HG03039 (cell line): ENCODE results near the gene VLDLR.

Experiments used
- ATAC-seq: cut with Tn5 transposase; IDR thresholded peaks from one replicate; pipeline ENCODE4 v1.9.1; 2021; ENCODE audit warnings: mild to moderate bottlenecking, moderate library complexity; ENCODE audit not compliant: unreplicated experiment

VLDLR gene

GRCh38 chr9:2620919-2621721 is 467 bp upstream of the VLDLR start:
- peak; percentile 44 for ATAC-seq

DNA sequence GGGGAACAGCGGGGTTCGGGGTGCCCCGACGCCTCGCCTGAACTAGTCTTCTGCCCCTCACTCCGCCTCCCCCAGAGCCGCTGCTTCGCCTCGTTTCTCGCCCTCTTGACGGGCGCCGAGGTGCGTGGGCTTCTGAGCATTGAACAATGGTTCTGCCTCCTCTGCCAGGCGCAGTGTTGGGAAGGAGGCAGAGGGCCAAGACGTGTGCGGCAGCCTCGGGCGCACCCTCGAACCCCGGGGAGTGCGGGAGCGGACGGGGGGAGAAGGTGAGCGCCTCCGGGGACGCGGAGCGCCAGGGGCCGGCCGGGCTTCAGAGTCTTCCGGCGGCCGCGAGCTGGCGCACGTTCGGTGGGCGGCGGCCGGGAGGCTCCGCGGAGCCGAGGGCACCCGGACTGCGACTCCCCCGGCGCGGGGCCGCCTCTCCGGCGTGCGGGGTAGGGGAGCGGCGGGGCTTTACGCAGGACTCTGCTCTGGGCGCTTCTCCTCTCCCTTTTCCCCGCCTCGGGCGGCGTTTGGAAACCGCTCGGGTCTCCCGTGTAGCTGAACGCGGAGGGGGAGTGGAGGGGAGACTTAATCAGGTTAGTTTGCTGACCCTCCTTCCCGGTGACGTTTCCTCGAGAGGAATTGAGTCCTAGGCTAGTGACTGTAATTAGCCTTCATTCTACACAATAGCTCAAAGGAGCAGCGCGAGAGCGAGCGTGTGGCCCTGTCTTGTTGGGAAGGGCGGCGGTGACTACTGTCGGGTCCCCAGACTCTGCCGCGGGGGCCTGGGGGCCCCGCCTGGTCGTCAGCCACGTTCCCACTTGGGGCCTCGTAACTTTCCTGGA is 1.1 kb downstream of the VLDLR start:
- peak; percentile 22 for ATAC-seq

DNA sequence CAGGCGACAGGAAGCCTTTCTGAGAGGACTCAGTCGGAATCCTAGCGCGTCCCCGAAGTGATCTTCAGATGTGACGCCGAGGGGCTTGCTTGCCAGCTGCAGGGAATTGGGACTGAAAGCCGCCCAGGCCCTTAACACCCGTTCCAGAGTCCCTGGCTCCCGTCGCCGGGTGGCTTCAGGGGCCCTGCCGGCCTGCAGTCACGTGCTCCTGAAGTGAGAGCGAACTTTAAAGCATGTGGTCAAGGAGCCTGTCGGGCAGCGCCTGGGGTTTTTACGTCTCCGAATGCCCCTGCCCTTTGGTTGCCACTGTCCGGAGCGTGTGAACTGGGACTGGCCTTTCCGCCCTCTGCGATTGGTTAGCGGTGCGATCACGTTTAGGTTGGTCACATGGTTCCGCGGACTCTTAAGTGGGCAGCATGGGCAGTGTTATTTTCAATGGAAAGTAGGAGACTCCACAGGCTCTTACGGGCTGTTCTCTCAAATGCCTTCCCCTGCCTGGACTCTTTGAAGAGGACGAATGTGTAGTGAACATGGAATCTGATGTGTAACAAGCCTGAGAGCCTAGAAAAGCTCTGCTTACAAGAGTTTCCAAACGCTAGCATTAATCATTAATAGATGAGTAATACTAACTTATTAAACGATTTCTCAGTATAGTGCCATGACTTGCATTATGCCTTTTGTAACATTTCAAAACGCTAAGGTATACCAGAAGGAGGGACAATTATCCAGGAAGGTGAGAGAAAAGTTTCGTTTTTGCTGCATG is 1.9 kb downstream of the VLDLR start:
- no peak for ATAC-seq

GRCh38 chr9:2624051-2624682 is 2.6 kb downstream of the VLDLR start:
- no peak for ATAC-seq

GRCh38 chr9:2625427-2625826 is 3.8 kb downstream of the VLDLR start:
- ATAC-seq, result no peak

- no peak for ATAC-seq
Observed at GRCh38 chr9:2628919-2629318, 7.3 kb downstream of the VLDLR start.

- ATAC-seq, result no peak
Observed at GRCh38 chr9:2630158-2630557, 8.6 kb downstream of the VLDLR start.

- ATAC-seq, result no peak
Observed at GRCh38 chr9:2631263-2631662, 9.7 kb downstream of the VLDLR start.

DNA sequence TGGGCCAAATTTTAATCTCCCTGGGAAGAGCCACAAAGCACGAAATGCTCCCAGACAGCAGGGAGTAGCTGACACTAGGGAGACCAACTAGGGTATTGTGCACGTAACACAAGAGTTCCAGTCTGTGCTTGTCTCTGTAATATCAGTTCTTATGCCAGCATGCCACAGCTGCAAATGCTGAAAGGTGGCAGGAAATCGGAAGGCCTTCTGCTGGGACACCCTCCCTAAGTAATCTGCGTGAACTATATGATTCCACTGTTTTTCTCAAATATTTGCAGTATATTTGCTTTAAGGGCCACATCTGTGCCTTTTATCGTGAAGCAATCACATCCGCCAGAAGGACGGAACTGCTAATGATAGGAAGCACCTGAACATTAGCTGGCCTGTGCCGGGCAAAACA is 12.6 kb downstream of the VLDLR start:
- ATAC-seq, result no peak

DNA sequence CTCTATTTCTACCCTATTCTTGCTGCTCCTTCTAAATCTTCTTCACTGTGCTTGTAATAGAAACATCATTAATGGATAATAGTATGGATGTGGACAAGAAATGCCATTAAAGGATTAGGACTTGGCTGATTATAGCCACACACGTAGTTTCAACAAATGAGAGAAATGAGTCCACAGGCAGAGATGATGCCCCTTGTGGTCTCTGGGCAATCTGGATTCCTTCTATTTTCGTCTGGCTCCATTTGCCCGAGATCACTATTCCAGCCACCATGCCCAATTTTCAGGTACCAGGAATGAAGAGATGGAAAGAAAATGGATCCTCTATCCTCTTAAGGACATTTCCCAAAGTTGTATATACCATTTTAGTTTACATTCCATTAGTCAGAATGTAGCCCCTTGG is 13.2 kb downstream of the VLDLR start:
- no peak for ATAC-seq

- no peak for ATAC-seq
Observed at GRCh38 chr9:2635922-2636321, 14.3 kb downstream of the VLDLR start.

DNA sequence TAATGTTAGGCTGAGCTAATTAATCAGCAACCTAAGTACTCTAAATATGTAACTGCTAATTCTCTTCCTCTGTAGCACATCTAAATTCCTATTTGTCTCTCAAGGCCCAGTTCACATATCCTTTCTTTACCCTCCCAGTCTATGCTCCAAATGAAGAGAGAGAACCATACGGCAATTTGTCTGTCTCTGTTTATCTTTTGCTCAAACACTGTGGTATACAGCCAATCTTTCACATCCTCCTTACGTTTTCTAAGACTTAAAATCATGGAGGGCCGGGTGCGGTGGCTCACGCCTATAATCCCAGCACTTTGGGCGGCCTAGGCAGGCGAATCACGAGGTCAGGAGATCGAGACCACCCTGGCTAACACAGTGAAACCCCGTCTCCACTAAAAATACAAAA is 15.8 kb downstream of the VLDLR start:
- no peak for ATAC-seq

DNA sequence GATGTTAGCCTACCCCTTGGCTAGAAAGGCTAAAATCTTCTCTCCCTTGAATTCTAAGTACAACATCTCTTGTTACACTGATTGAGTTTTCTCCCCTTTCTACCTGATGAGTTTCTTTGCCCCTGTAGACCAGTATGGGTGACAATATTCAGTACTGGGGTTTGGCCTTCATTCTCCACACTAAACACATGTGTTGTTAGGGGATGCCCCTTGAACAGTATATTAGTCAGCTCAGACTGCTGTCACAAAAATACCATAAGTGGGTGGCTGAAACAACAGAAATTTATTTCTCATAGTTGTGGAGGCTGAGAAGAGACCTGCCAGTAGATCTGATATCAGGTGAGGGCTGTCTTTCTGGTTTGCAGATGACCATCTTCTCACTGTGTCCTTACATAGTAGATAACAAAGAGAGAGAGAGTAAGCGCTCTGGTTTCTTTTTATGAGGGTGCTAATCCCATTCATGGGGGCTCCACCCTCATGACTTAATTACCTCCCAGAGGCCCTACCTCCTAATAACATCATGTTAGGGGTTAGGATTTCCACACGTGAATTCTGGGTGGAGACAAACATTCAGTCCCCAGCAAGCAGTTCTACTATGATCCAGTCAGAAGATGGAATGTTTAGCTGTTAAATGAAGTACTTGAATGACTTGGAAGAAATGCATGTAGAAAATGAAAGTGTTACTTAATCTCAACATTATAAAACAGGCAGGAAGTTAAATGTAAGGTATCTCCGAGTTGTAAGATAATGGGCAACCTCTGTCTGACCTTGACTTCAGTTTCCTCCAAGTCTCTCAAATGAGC is 17.5 kb downstream of the VLDLR start:
- ATAC-seq, result peak; percentile 99

DNA sequence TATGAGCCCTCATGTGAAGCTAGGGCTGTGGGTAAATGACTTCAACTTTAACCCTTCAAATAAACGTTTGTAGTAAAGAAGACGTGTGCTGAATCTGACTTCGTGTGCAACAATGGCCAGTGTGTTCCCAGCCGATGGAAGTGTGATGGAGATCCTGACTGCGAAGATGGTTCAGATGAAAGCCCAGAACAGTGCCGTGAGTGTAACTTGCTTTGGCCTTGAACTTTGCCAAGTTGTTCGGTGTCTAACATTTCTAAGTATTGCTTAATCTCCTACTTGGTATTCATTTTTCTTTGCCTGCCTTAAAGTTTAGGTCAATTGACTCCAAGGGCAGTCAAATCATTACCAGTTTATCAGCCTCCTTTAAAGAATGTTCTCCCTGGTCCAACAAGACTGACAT is 18.2 kb downstream of the VLDLR start:
- ATAC-seq, result no peak

DNA sequence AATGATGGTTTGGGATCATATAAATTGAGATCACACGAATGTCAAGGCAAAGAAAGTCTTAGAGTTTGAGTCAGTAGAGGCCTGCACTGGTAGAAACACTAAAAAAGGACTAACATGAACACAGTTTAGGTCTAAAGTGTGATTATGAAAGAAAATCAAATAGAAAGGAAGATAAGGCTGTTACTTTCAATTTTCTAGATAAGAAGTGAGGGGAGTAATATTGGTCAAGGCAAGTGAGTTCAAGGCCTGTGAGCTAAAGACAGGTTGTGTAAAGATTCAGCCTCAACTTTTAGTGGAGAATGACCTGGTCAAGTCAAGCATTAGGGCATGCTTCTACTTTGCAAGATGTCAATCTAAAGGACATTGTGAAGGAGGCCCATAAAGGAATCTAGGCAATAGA is 19.0 kb downstream of the VLDLR start:
- no peak for ATAC-seq

- ATAC-seq, result no peak
Observed at GRCh38 chr9:2641033-2641432, 19.4 kb downstream of the VLDLR start.

DNA sequence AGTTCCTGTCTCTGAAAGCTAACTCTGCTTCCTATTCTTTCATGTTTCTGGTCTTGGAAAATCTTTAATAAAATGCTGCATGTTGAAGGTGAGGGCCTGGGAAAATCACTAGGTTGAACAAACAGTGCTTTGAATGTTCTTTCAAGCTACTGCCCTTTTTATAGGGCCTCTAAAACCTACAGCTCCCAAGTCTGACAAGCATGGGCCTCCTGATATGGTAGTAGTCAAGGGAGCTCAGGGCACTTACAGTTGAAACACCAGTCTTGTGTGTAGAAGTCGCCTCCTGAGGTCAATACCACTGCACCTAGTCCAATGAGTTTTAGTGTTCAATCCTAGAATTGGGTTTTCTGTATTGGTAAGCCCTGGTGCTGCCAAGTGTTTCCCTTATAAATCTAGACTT is 20.5 kb downstream of the VLDLR start:
- no peak for ATAC-seq

- peak; percentile 94 for ATAC-seq
Observed at GRCh38 chr9:2645569-2645968, 24.0 kb downstream of the VLDLR start.

GRCh38 chr9:2655411-2655901 is 33.9 kb downstream of the VLDLR start:
- no peak for ATAC-seq

DNA sequence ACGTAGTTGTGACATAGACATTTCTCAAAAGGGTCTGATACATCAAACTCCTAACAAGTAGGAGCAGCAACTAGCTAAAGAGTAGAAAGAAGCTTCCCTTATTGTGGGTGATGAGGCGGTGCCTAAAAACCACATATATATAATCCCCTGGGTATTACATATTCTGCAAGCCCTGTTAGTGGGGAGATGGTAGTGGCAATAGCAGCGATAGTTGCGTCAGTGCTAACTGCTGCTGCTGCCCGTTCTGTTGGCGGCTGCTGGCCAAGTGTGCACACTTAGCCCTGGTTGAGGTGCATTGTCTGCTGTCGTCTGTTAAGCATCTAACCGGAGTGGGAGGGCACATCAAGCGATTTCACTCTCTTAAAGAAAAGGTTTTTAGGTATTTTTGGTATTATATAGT is 35.8 kb downstream of the VLDLR start:
- ATAC-seq, result no peak
